ENCODE data around the gene OPN1MW3.
"Not testable (repeated sequence)": the region's sequence is repeated elsewhere in the genome, so short reads cannot be mapped to it uniquely, and the experiment has no call there.

The OPN1MW3 gene

DNA sequence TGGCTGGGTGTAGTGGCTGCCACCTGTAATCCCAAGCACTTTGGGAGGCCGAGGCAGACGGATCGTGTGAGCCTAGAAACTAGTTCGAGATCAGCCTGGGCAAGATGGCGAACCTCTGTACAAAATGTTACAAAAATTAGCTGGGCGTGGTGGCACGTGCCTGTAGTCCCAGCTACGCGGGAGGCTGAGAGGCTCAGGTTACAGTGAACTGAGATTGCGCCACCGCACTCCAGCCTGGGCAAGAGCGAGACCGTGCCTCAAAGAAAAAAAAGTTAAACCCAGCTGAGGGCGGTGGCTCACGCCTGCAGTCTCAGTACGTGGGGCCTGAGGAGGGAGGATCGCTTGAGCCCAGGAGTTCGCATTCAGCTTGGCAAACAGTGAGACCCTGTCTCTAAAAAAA is 39.3 kb downstream of the OPN1MW3 start:
- no peak for DNase-seq

GRCh38 chrX:154298312-154298711 is 40.9 kb downstream of the OPN1MW3 start:
- DNase-seq: no peak

DNA sequence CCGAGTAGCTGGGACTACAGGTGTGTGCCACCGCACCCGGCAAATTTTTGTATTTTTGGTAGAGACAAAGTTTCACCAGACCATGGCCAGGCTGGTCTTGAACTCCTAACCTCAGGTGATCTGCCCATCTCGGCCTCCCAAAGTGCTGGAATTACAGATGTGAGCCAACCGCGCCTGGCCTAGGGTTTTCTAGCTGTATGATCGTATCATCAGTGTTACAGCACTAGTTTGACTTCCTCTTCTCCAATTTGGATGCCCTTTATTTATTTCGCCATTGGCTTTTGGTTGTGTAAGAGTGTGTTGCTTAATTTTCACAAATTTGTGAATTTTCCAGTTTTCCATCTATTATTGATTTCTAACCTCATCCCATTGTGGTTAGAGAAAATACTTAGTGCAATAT is 43.4 kb downstream of the OPN1MW3 start:
- DNase-seq: no peak

DNA sequence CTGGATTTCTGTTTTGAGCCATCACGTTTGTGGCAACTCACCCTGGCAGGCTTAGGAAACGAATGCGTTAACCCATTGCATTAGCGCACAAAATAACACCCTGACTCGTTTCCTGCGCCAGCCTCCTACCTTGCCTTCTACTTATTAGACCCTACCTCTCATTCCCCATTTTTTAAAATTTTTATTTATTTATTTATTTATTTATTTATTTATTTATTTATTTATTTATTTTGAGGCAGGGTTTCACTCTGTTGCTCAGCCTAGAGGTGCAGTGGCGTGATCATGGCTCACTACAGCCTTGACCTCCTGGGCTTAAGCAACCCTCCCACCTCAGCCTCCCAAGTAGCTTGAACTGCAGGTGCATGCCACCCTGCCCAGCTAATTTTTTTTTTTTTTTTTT is 45.6 kb downstream of the OPN1MW3 start:
- DNase-seq: not testable (repeated sequence)

DNA sequence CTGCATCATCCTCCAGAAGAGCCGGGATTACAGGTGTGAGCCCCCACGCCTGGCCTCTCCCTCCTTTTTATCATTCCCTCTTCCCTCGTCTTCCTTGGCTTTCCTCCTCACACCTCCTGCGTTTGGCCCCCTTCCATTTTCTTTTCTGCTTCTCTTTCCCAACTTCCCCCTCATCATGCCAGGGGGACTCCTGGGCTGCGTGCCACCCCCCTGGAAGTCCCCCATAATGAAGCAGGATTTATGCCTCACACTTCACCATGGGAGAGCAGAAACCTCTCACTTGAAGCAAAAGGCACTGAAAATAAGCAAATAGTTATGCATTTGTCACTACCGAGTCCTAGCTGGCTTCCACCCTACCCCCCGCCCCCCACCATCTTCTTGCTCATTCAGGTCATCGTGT is 46.1 kb downstream of the OPN1MW3 start:
- DNase-seq: no peak

DNA sequence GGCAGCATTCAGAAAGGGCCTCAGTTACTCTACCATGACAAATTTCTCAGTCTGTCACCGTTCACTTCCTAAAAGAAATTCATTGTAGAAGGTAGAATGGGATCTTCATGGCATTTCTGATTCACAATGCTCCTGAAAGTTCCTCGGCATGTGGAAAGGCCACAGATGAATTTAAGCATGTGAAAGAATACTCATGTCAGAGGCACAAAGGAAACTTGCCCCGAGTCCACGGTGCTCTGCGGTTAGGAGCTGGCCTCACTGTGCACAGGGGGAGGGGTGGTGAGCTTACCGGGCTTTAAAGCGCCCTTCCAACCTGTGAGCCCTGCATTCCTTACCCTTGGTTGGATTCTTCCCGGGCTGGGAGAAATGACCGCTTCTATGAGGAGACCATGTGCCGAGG is 47.5 kb downstream of the OPN1MW3 start:
- no peak for DNase-seq

DNA sequence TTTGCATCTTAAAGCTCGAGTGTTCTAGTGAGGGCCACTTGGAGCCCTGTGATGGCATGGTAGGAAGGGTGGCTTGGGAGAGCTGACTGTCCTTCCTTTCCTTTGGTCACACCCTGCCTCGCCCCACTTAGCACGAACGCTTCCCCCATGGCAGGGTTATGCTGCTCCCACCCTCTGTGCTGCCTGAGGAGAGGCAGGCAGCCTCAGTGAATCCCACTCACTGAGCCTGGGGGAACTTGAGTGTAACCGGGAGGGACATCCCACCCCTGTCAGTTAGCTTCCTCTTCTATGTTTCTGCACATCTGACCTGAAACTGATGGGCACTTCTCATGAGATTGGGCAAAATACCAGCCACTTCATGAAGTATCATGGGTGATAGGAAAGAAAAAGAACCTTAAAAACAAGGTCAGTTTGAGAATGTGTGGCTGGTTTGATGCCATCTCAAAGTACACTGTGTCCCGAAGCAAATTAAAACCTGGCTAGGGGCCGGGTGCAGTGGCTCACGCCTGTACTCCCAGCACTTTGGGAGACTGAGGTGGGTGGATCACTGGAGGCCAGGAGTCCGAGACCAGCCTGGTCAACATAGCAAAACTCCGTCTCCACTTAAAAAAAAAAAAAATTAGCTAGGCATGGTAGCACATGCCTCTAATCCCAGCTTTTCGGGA is 48.3 kb downstream of the OPN1MW3 start:
- DNase-seq: no peak

DNA sequence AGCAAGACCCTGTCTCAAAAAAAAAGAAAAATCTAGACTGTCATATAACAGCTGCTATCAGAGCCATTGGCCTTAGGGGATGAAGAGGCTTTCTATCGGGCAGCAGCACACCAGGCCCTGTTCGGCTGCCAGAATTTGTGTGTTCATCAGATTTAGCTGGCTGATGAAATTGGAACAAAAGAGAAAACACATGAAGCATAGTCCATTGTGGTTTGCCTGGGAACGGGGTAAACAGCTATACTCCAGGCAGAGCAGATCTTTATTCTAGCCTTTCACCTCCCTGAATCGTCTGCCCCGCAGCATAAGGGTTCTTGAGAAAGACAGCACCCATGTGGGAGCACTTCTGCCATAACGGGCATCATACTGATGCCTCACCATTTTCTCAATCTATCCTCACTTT is 49.8 kb downstream of the OPN1MW3 start:
- DNase-seq: no peak

DNA sequence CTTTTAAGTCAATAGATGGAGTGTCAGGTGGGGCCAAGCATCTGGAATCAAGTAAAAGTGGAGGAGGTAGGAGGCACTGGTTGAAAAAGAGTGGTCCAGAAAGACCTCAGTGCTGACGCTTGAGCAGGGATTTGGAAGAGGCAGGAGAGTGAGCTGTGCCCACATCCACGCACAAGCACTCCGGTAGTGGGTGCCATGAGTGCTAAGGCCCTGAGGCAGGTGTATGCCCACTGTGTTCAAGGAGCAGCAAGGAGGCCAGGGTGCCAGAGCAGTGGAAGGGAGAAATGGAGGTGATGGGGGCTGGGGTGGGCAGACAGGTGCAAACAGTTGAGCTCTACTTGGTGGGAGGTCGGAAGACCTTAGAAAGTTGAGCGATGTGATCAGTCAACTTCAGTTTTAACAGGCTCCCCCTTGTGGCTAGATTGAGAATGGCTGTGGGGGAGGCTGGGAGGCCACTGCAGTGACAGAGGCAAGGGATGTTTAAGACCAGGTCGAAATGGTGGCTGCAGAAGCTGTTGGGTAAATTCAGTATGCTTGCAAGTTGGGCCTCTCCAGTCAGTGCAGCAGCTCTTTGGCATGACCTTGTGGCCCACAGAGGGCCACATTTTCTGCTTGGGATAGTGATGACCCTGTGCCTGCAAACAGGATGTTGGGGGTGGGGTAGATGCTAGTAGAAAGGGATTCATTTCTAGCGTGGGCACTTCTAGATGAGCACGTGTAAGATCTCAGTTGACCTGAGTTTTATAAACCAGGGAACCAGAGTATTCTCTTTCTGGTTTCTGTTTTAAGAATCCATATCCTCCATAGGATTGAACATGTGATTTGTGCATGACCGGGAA is 50.9 kb downstream of the OPN1MW3 start:
- DNase-seq: no peak

- no peak for DNase-seq
Observed at GRCh38 chrX:154309041-154309775, 51.8 kb downstream of the OPN1MW3 start.

DNA sequence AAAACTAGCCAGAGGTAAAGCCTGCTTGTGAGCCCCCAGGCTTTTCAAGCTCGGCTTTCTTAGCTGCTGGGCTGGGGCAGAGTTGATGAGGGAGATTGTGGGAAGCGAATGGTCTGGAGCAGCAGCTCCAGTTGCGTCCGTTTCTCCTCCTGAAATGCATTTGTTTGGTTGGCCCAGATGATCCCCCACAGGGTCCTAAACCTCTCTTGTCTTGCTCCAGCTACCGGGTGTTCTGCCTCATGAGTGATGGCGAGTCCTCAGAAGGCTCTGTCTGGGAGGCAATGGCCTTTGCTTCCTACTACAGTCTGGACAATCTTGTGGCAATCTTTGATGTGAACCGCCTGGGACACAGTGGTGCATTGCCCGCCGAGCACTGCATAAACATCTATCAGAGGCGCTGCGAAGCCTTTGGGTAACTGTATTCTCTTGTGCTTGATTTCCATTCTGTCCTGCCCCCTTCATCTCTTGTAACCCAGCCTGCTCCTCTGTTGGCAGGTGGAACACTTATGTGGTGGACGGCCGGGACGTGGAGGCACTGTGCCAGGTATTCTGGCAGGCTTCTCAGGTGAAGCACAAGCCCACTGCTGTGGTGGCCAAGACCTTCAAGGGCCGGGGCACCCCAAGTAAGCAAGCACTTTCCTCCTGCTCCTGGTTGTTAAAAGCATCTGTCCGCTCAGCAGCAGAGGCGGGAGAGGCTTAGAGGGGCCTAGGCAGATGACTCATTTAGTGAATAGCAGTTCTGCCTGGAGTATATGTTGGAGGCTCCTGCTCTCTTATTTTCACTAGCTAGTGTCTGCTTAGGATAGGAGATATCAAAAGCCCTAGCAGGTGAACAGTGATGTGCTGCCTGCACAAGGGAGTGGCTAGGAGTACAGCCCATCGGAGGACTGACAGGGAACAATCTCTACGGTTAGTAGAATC is 53.5 kb downstream of the OPN1MW3 start:
- DNase-seq: no peak

DNA sequence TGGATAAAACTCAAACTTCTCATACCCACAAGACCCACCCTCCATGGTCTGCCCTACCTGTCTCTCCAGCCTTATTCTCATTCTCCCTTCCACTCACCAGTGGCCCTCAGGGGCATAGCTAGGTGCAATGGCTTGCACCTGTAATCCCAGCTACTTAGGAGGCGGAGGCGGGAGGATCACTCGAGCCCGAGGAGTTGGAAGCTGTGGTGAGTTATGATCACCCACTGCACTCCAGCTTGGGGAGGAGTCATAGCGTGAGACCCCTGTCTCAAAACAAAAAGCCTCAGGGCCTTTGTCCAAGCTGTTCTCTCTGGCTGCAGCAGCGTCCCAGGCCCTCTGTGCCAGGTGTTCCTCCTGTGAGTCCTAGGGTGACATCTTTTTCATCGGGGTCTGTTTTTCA is 54.7 kb downstream of the OPN1MW3 start:
- no peak for DNase-seq

DNA sequence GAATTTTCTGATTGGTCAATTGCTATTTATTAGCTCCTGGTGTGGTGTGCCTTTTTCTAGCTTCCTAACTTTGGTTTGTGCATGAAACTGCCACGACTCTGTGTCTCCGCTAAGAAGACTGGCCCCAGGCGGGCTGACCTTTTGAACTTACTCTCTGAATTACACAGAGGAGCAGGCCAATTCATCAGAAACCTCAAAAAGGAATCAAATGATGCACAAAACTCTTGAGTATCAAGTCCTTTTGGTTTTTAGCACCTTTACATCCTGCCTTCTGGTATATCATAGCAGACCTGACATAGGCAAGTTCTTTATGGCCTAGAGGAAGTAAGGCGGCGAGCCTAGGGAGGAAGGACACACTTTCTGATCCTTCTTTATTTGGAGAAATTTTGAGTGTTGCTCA is 55.8 kb downstream of the OPN1MW3 start:
- DNase-seq: no peak

DNA sequence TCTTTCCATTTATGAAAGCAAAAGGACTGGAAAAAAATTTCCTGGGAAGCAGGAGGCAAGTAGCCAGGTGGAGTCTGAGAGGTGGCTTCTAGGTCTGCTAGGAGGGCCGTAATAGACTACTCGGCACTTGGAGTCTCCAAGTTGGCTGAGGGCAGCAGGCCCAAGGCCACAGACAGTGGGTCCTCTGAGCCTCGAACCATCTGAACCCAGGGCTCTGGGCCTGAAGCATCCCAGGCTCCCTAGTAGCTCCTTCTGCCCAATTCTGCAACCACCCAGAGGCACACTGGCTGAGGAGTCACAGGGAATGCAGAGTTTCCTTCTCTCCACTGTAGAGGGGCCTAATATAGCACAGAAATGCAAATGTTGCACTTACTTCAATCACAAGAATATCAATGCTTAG is 58.0 kb downstream of the OPN1MW3 start:
- DNase-seq: no peak

DNA sequence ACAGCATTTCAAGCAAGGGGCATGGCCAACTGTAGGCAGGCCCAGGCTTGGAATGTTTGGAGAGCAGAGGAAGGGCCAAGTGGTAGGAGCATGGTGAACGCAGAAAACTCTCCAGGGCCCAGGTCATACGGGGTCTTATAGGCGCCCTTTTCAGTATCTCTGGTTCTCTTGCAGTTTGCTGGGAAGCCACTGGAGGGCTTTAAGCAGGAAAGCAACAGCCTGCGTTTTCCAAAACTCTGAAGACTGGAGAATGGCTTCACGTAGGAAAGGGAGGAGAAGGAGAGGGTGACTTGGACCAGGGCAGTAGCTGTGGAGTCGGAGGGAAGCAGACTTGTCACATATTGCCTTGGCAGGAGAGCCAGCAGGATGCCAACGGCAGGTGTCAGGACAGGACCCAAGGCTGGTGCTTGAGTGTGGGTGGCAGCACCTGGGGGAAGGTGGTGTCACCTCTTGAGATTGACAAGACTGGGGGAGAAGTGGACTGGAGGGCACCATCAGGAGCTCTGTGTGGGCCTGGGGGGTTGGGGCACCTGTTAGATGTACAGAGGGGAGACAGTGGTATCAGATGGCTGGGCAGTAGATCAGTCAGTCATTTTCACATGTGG is 60.1 kb downstream of the OPN1MW3 start:
- DNase-seq: no peak

DNA sequence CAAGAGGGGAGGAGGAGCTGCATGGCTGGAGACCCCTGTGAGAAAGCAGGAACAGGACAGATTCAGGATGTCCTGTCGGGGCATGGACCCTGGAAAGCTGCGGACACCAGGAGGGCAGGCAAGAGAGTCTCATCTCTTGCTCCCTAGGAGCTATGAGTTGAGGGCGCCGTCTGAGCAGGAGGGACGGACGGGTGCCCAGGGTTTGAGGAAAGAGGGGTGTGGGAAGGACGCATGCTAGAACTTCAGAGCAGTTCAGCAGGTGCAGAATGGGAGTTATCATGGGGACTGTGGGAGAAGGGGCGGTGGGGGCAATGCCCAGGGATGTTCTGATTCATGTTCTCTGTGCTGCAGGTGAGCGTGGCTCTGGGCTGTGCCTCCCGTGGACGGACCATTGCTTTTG is 63.0 kb downstream of the OPN1MW3 start:
- DNase-seq: no peak

All from NCI-H187 treated with DMSO at 0.1 percent for 48 hours (cell line).